ENCODE measurements around the gene TRIM9.

TRIM9 gene

DNA sequence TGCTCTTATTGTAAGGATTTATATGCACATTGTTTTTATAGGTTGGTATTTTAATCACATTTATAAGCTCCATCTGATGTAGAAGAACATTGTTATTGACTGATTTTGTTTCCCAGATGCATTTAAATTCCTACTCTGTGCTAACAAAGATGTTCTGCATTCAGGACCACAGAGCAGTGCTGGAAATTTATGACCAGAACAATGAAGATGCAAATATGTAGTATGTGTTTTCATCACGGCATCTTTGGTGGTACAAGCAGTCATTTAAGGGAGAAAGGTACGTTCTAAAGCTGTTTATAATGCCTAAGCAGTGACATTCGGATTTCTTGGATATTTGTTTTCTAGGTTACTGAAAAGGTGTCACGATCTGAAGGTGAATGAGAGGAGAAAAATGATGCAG lies 66.5 kb downstream of the TRIM9 start:
- no peak for DNase-seq (ENCODE audit: low read depth)
- no peak overlapping the region for H3K4me3 ChIP-seq (replicated peaks; ENCODE audit: low read depth, low read length)
- no peak for TF ChIP-seq CTCF (IDR thresholded peaks at IDR 0.05; ENCODE audit: low read length, missing control alignments)

- no peak for TF ChIP-seq CTCF (IDR thresholded peaks at IDR 0.05; ENCODE audit: low read length, missing control alignments)
- no peak for DNase-seq (ENCODE audit: low read depth)
- H3K4me3 ChIP-seq (replicated peaks; ENCODE audit: low read depth, low read length): no peak overlapping the region
Measured at GRCh38 chr14:51024377-51024776, 70.5 kb downstream of the TRIM9 start.

GRCh38 chr14:51023964-51024363 lies 70.9 kb downstream of the TRIM9 start:
- H3K4me3 ChIP-seq (replicated peaks; ENCODE audit: low read depth, low read length): no peak overlapping the region
- TF ChIP-seq CTCF (IDR thresholded peaks at IDR 0.05; ENCODE audit: low read length, missing control alignments): no peak
- no peak for DNase-seq (ENCODE audit: low read depth)

DNA sequence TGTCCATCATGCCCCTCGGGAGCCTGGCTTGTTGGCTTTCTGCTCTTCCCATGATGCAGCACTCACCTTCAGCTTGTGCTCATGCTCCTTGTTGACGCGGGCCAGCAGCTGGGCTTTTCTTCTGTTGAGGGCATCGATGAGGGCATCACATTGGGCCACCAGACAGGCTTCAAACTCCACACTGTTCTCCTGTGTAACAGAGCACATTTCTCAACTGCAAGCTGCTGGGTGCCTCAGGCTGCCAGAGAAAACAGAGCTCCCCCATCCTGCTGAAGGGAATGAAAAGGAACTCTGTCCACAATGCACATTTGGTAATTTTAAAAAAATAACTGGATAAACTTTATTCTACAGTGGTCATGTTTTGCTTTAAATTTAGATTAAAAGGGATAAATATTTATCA lies 72.1 kb downstream of the TRIM9 start:
- no peak overlapping the region for H3K4me3 ChIP-seq (replicated peaks; ENCODE audit: low read depth, low read length)
- no peak for DNase-seq (ENCODE audit: low read depth)
- TF ChIP-seq CTCF (IDR thresholded peaks at IDR 0.05; ENCODE audit: low read length, missing control alignments): no peak

- DNase-seq (ENCODE audit: low read depth): no peak
Measured at GRCh38 chr14:51020024-51020710, 74.7 kb downstream of the TRIM9 start.

GRCh38 chr14:51019089-51019488 lies 75.8 kb downstream of the TRIM9 start:
- TF ChIP-seq CTCF (IDR thresholded peaks at IDR 0.05; ENCODE audit: low read length, missing control alignments): no peak
- no peak overlapping the region for H3K4me3 ChIP-seq (replicated peaks; ENCODE audit: low read depth, low read length)
- DNase-seq (ENCODE audit: low read depth): no peak

More at GRCh38 chr14:51020024-51020710, 74.7 kb downstream of the TRIM9 start:
- no peak overlapping the region for H3K4me3 ChIP-seq (replicated peaks; ENCODE audit: low read depth, low read length)
- no peak for TF ChIP-seq CTCF (IDR thresholded peaks at IDR 0.05; ENCODE audit: low read length, missing control alignments)

GRCh38 chr14:51018521-51018920 lies 76.4 kb downstream of the TRIM9 start:
- no peak overlapping the region for H3K4me3 ChIP-seq (replicated peaks; ENCODE audit: low read depth, low read length)
- TF ChIP-seq CTCF (IDR thresholded peaks at IDR 0.05; ENCODE audit: low read length, missing control alignments): no peak
- DNase-seq (ENCODE audit: low read depth): no peak

Data from fibroblast of pulmonary artery (primary cell).